Measurements from ENCODE around the gene LRRC4C. TPM values are rescaled to one million over a fixed set of nuclear protein-coding genes. Genes with fewer than 3 reads are reported as not detected.

LRRC4C gene
- total and polyA plus RNA-seq, 10 of the 15 experiments (the other 5 are each of a cell fraction or from before 2014, with no cell fraction given), result 1.5 TPM; not detected in 9

DNA sequence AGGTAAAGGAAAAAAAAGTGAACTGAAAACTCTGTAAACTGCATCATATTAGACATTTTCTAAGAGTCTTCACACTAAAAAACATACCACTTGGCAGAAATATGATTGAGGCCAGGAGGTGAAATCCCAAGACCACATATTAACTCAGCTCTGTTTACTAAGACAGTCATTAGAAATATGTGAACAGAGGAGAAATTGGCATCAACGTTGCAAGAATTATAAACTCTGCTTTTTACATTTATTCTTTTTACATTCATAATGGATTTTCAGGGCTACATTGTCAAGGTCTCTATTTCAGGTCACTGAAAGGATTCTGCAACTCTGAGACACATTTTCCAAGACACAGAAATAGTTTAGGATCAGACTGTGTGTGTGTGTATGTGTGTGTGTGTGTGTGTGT, 1364.0 kb downstream of the LRRC4C start (continued):
- no peak for TF ChIP-seq NFIC (IDR thresholded peaks at IDR 0.05; ENCODE audit: low read depth, low read length)
- no peak for TF ChIP-seq SMAD5 (IDR thresholded peaks at IDR 0.05; ENCODE audit: low read depth)
- TF ChIP-seq ZZZ3 (IDR thresholded peaks at IDR 0.05; ENCODE audit: control insufficient read depth, insufficient read length, low read depth), result no peak
- TF ChIP-seq ZNF274 (IDR thresholded peaks at IDR 0.05; ENCODE audit: insufficient read depth, insufficient read length), result no peak
- no peak for TF ChIP-seq CBFB (IDR thresholded peaks at IDR 0.05; ENCODE audit: low read depth)
- TF ChIP-seq SPI1 (IDR thresholded peaks at IDR 0.05; ENCODE audit: borderline replicate concordance, insufficient read depth, low read depth, low read length), result no peak
- no peak for TF ChIP-seq ZNF217 (IDR thresholded peaks at IDR 0.05)
- TF ChIP-seq CREM (IDR thresholded peaks at IDR 0.05; ENCODE audit: low read depth), result no peak

DNA sequence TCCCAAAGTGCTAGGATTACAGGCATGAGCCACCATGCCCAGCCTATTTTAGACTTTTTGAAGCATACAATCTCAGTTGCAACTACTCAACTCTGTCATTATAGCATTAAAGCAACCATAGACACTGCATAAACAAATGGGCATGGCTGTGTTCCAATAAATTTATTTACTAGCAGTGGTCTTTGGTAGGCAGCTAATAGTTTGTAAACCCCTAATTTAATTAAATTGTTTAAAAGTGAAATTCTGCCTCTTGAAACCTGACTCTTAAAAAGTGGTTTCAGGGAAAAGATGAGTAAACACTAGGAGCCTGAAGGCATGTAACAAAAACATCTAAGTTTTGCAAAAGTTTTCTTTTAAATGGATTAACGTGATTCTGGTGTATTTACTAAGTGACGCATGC, 1364.5 kb downstream of the LRRC4C start:
- WGBS (ENCODE audit: insufficient coverage, insufficient replicate concordance, low lambda C conversion rate, missing lambda C conversion rate), result 50% methylated on average over 2 of the region's 2 CpGs
- no peaks in the 10 kb centered on the region for H4K20me1 ChIP-seq (ENCODE audit: control insufficient read depth, insufficient read depth)
- H3K4me2 ChIP-seq (ENCODE audit: control insufficient read depth, insufficient read depth), result no peak overlapping the region
- CTCF ChIA-PET, result no interaction called here
- no peak overlapping the region for H3K4me3 ChIP-seq
- TF ChIP-seq NR2C2 (IDR thresholded peaks at IDR 0.05; ENCODE audit: borderline replicate concordance, control insufficient read depth, insufficient read length, low read depth) (no peak), YY1 (IDR thresholded peaks at IDR 0.05; ENCODE audit: low read depth, low read length) (no peak), CREM (IDR thresholded peaks at IDR 0.05; ENCODE audit: low read depth) (no peak), LARP7 (IDR thresholded peaks at IDR 0.05) (no peak), IKZF1 (conservative IDR thresholded peaks at IDR 0.05) (no peak), ESRRA (IDR thresholded peaks at IDR 0.05; ENCODE audit: low read length) (no peak), GATAD2B (conservative IDR thresholded peaks at IDR 0.05; ENCODE audit: low read depth) (no peak), NBN (IDR thresholded peaks at IDR 0.05) (no peak), MXI1 (IDR thresholded peaks at IDR 0.05; ENCODE audit: low read depth, low read length) (no peak), SPI1 (IDR thresholded peaks at IDR 0.05; ENCODE audit: borderline replicate concordance, insufficient read depth, low read depth, low read length) (no peak), ETV6 (conservative IDR thresholded peaks at IDR 0.05 in 1 of 2, IDR thresholded peaks at IDR 0.05 in 1 of 2; ENCODE audit: borderline replicate concordance in 1 of 2, low read depth in 1 of 2) (no peak), NRF1 (conservative IDR thresholded peaks at IDR 0.05; ENCODE audit: low read depth, low read length) (no peak), SMARCA5 (IDR thresholded peaks at IDR 0.05) (no peak)
- TF ChIP-seq, protein P1, sequence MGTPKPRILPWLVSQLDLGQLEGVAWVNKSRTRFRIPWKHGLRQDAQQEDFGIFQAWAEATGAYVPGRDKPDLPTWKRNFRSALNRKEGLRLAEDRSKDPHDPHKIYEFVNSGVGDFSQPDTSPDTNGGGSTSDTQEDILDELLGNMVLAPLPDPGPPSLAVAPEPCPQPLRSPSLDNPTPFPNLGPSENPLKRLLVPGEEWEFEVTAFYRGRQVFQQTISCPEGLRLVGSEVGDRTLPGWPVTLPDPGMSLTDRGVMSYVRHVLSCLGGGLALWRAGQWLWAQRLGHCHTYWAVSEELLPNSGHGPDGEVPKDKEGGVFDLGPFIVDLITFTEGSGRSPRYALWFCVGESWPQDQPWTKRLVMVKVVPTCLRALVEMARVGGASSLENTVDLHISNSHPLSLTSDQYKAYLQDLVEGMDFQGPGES (IDR thresholded peaks at IDR 0.05), result no peak
- TF ChIP-seq, protein P2, sequence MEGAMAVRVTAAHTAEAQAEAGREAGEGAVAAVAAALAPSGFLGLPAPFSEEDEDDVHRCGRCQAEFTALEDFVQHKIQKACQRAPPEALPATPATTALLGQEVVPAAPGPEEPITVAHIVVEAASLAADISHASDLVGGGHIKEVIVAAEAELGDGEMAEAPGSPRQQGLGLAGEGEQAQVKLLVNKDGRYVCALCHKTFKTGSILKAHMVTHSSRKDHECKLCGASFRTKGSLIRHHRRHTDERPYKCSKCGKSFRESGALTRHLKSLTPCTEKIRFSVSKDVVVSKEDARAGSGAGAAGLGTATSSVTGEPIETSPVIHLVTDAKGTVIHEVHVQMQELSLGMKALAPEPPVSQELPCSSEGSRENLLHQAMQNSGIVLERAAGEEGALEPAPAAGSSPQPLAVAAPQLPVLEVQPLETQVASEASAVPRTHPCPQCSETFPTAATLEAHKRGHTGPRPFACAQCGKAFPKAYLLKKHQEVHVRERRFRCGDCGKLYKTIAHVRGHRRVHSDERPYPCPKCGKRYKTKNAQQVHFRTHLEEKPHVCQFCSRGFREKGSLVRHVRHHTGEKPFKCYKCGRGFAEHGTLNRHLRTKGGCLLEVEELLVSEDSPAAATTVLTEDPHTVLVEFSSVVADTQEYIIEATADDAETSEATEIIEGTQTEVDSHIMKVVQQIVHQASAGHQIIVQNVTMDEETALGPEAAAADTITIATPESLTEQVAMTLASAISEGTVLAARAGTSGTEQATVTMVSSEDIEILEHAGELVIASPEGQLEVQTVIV (IDR thresholded peaks at IDR 0.05; ENCODE audit: borderline replicate concordance, partially characterized antibody), result no peak
- H3K27ac ChIP-seq (ENCODE audit: control insufficient read depth, insufficient read depth), result no peak overlapping the region
- SMC1A ChIA-PET (ENCODE audit: uncharacterized antibody, unreplicated experiment), result no interaction called here
- H3K79me2 ChIP-seq (ENCODE audit: control insufficient read depth, insufficient read depth, low read length), result no peaks in the 10 kb centered on the region
- intact Hi-C loops (cut with micrococcal nuclease; ENCODE audit: unreplicated experiment) (no loop called here), in situ Hi-C loops (cut with MboI) (no loop called here)
- no peak overlapping the region for H2AFZ ChIP-seq (ENCODE audit: control insufficient read depth, low read depth, low read length)
- DNase-seq (ENCODE audit: low read depth, low spot score) (no peak), ATAC-seq (no peak), FAIRE-seq (no peak)
- no peaks in the 10 kb centered on the region for H3K36me3 ChIP-seq (ENCODE audit: control insufficient read depth in 2 of 2, insufficient read depth in 2 of 2, low read length in 1 of 2)
- H3K4me1 ChIP-seq (ENCODE audit: control insufficient read depth, insufficient read depth, low read length), result no peaks in the 10 kb centered on the region
- POLR2A ChIA-PET, result no interaction called here
- no peaks in the 10 kb centered on the region for H3K27me3 ChIP-seq (replicated peaks in 1 of 2; ENCODE audit: control insufficient read depth in 2 of 2, insufficient read depth in 2 of 2, low read length in 1 of 2)
- RAD21 ChIA-PET (ENCODE audit: unreplicated experiment), result no interaction called here
- no TSS peak for BruUV-seq (replicated peaks)
- H3K9ac ChIP-seq (ENCODE audit: control insufficient read depth, insufficient read depth, low read length), result no peak overlapping the region
- H3K9me3 ChIP-seq (replicated peaks; ENCODE audit: control insufficient read depth, insufficient read depth, low read length), result no peaks in the 10 kb centered on the region
